HL-60 (cell line): ENCODE data around the gene MAP4K4.

Experiments used
- CTCF ChIP-seq: IDR thresholded peaks from one replicate; pipeline ENCODE4 v1.5.1; 2011; ENCODE audit warnings: low read length, control low read depth, inconsistent platforms; ENCODE audit not compliant: insufficient read depth
- GABPA ChIP-seq: IDR thresholded peaks from 2 replicates; pipeline ENCODE4 v1.6.1; 2012; ENCODE audit warnings: low read depth
- POLR2AphosphoS5 ChIP-seq: IDR thresholded peaks from 2 replicates; pipeline ENCODE4 v1.6.1; 2012; ENCODE audit warnings: low read depth
- SPI1 ChIP-seq: IDR thresholded peaks from 2 replicates; pipeline ENCODE4 v1.6.1; 2012; ENCODE audit warnings: low read depth, mild to moderate bottlenecking, borderline replicate concordance
- TF ChIP-seq, protein P1 (sequence below): IDR thresholded peaks from 2 replicates; pipeline ENCODE4 v1.6.1; 2012; ENCODE audit warnings: low read depth; ENCODE audit not compliant: insufficient replicate concordance

DNA sequence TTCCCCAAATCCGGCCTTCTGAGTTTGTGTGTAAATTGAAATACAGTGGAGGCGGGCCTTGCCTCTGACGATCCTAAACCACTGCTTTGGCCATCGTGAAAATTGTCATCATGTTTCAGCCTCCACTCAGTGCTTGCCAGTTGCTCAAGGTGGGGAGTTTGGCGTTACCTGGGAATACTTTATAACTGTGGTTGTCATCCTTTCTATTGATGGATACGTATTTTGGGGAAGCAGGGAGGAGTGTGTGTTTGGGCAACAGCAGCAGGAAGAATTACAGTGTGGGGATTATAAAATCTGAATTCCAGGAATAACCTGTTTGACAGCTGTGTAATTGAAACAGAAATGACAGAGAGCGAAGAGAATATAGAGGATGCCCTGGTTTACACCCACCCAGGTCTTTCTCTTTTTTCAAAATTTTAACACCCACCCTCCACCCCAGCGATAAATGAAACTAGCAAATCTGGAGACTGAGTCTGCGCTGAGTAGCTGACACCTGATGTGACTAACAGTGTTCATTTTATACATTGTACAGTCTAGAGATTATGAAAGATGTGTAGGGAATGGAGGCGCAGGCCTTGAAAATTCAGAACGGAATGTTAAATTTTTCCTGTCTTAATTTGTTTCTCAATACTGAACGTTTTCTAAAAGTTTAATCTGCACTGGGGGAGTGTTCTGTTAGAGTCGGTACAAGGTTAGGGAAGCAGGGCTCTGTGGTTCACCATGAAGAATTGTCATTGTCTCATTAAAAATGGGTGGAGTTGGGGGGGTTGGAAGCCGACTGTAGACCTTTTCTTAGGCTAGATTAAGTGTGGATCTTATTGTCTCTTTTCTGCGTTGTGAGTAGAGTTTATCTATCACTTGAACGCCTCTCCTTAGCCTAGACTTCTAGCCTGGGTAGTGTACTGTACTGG, 1.6 kb downstream of the MAP4K4 start:
- TF ChIP-seq CTCF (no peak), GABPA (no peak), POLR2AphosphoS5 (no peak), SPI1 (no peak)
- TF ChIP-seq, protein P1, sequence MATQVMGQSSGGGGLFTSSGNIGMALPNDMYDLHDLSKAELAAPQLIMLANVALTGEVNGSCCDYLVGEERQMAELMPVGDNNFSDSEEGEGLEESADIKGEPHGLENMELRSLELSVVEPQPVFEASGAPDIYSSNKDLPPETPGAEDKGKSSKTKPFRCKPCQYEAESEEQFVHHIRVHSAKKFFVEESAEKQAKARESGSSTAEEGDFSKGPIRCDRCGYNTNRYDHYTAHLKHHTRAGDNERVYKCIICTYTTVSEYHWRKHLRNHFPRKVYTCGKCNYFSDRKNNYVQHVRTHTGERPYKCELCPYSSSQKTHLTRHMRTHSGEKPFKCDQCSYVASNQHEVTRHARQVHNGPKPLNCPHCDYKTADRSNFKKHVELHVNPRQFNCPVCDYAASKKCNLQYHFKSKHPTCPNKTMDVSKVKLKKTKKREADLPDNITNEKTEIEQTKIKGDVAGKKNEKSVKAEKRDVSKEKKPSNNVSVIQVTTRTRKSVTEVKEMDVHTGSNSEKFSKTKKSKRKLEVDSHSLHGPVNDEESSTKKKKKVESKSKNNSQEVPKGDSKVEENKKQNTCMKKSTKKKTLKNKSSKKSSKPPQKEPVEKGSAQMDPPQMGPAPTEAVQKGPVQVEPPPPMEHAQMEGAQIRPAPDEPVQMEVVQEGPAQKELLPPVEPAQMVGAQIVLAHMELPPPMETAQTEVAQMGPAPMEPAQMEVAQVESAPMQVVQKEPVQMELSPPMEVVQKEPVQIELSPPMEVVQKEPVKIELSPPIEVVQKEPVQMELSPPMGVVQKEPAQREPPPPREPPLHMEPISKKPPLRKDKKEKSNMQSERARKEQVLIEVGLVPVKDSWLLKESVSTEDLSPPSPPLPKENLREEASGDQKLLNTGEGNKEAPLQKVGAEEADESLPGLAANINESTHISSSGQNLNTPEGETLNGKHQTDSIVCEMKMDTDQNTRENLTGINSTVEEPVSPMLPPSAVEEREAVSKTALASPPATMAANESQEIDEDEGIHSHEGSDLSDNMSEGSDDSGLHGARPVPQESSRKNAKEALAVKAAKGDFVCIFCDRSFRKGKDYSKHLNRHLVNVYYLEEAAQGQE = no peak
